Right lobe of liver (tissue), 4 donors: ENCODE measurements around the gene ALDH4A1.

ENCODE experiments used
- POLR2A ChIP-seq: fragments of 450-650 bp; IDR thresholded peaks from one replicate; pipeline ENCODE4 v1.6.1; 2017; ENCODE audit warnings: antibody characterized with exemption, mild to moderate bottlenecking
- TF ChIP-seq, protein P1 (sequence below), 4 donors: fragments of 200-600 bp in 3 of 4; fragments of 450-650 bp in 1 of 4; IDR thresholded peaks; one replicate each; pipeline versions ENCODE4 v1.5.1 to v1.8.0; 2016 to 2022; ENCODE audit warnings: antibody characterized with exemption in 4 of 4, mild to moderate bottlenecking in 2 of 4
- donor health status: DM: no; HTN: no; CAD: no.
- donor health status: DM: no; HTN: no; CAD: no.
- donor health status: DM: no; HTN: yes; CAD: no.

DNA sequence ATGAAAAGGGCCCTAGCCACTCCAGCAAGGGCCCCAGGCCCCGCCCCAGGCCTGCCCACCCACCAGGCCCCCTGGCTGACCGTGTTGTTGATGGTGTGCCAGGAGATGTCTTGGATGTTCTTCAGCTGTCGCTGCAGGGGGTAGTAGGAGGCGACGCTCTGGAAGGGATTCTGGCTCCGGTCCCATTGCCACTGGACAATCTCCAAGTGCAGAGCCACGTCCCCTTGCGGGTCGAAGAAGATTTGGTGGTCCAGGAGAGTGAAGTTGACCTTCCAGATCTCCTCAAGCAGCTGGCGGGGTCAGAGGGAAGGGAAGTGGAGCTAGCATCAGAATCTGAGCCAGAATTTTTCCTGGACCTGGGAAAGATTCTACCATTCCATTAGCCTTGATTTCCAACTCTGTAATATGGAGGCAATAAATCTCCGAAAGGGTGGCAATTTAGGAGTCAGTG, 53.1 kb downstream of the ALDH4A1 start:
- TF ChIP-seq, protein P1, sequence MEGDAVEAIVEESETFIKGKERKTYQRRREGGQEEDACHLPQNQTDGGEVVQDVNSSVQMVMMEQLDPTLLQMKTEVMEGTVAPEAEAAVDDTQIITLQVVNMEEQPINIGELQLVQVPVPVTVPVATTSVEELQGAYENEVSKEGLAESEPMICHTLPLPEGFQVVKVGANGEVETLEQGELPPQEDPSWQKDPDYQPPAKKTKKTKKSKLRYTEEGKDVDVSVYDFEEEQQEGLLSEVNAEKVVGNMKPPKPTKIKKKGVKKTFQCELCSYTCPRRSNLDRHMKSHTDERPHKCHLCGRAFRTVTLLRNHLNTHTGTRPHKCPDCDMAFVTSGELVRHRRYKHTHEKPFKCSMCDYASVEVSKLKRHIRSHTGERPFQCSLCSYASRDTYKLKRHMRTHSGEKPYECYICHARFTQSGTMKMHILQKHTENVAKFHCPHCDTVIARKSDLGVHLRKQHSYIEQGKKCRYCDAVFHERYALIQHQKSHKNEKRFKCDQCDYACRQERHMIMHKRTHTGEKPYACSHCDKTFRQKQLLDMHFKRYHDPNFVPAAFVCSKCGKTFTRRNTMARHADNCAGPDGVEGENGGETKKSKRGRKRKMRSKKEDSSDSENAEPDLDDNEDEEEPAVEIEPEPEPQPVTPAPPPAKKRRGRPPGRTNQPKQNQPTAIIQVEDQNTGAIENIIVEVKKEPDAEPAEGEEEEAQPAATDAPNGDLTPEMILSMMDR (IDR thresholded peaks at IDR 0.05): no peak
- no peak for TF ChIP-seq POLR2A
